Thyroid gland (tissue), 4 donors: Measurements from ENCODE around the gene HYAL2.

ENCODE experiments used
- CTCF ChIP-seq, 6 experiments: fragments of 200-600 bp in 3 of 6; fragments of 450-650 bp in 3 of 6; sonication (generic) in 3 of 6; IDR thresholded peaks; one replicate each; pipeline ENCODE4 v1.5.1; 2016 to 2019; ENCODE audit warnings: antibody characterized with exemption in 6 of 6, mild to moderate bottlenecking in 2 of 6, inconsistent platforms in 1 of 6, moderate library complexity in 1 of 6
- POLR2A ChIP-seq, 2 donors: fragments of 450-650 bp; IDR thresholded peaks; one replicate each; pipeline ENCODE4 v1.6.1; 2017; ENCODE audit warnings: antibody characterized with exemption in 2 of 2, mild to moderate bottlenecking in 2 of 2, moderate library complexity in 1 of 2

DNA sequence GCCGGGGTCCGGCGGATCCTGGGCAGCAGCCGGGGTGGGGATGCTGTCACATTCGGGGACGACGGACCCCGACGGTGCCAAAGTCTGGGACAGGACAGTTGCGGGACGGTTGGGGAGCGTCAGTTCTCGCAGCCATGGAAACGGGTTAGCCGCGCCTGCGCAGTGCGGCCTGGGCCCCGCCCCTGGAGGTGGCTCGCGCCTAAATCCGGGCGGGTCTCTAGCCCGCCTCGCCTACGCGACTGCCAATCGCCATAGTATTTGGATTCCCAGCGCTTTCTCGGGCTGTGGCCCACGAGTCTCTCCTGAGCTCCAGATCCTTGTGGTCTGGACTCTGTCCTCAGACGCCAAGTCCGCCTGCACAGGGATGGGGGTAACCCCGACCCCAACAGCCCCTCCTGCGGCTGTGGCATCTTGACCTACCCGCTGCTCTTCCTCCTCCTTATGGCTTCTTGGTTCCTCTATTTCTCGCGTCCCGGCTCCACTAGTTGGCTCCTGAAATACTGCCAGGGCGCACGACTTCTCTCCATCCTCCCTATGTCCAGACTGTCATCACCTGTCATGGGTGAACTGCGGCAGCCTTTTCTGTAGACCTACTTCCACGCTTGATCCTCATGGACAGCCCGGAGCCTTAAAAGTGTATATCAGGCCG is 23.2 kb upstream of the HYAL2 start, which contains the start of gene ZMYND10:
- no peak for TF ChIP-seq CTCF (IDR thresholded peaks at IDR 0.05)
- TF ChIP-seq POLR2A (IDR thresholded peaks at IDR 0.05) = no peak
